ENCODE measurements around the gene ACTN3. TPM values are rescaled to one million over a fixed set of nuclear protein-coding genes. Genes with fewer than 3 reads are reported as not detected.
"Not testable (repeated sequence)": the region's sequence is repeated elsewhere in the genome, so short reads cannot be mapped to it uniquely, and the experiment has no call there.

Gene ACTN3
- polyA plus RNA-seq, 4 donors = 0.40 to 0.67 (median 0.50) TPM

DNA sequence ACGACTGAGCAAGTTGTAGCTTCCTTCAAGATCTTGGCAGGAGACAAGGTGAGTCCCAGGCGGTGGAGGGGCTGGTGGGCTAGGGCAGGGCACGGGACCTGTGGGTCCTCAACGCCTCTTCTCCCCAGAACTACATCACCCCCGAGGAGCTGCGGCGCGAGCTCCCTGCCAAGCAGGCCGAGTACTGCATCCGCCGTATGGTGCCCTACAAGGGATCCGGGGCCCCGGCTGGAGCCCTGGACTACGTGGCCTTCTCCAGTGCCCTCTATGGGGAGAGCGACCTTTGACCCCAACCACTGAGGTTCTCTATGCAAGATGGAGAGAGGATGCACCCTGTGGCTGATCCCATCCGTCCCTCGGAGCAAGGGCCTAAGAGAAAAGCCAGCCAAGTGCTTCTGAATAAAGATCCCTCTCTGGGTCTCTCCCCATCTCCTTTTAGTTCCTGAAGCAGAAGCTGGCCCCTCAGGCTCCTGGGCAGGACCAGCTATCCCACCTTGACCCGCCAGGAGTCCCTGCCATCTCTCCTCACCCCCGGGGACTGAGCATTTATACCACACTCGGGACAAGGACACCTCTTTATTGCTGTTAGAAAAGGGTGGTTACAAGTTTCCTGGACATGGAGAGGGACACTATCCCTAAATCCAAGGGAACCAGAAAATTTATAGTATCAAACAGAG, 16.3 kb downstream of the ACTN3 start:
- no peak for DNase-seq (ENCODE audit: low read depth in 4 of 4, low spot score in 3 of 4)

DNA sequence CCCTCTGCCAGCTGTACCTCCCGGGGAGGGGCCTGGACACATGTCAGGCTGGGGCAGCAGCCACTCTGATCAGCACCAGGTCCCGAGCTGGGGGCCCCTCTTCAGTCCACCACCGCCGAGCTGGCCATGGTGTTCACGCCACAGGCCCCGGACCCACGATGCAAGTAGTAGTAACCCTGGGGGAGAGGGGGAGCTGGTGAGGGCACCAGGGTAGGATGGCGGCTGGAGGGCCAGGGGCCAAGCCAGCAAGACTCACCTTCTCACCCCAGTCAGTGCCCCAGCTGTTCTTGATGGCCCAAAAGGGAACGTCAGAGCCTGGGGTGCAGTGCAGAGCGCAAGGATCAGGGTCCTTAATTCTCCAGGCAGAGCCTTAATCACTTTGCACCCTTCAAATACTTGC, 17.1 kb downstream of the ACTN3 start:
- DNase-seq (ENCODE audit: low read depth in 4 of 4, low spot score in 3 of 4) = no peak

DNA sequence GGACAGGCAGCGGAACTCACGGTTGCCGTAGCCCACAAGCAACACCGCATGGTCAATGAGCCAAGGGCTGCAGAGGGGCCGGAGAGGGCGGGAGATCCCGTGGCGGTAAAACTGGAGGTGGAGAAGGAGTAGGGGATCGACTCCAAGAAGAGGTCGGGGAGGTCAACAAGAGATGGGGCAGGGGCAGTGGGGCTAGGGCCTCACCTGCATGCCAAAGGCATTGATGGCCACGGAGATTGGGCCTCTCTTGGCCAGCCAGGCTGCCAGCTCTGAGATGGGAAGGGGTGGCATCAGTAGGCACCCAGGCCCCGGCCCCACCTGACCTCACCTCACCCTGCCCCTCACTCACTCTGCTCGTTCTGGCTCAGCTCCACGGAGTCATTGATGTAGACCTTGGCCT, 17.8 kb downstream of the ACTN3 start:
- no peak for DNase-seq (ENCODE audit: low read depth in 4 of 4, low spot score in 3 of 4)

DNA sequence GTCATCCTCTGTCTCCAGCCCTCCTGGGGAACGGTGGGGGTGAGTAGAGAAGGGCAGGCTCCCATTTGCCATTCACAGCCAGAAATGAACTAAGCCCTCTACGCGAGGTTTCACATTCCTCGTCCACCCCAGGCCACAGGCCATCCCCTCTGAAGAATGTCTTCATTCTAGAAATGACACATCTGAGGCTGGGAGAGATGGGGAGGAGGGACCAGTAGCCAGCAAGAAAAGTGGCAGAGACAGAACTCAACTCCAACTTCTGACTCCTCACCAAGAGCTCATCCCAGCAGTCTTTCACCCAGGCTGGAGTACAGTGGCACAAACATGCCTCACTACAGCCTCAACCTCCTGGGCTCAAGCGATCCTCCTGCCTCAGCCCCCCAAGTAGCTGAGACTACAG, 18.3 kb downstream of the ACTN3 start:
- no peak for DNase-seq (ENCODE audit: low read depth in 4 of 4, low spot score in 3 of 4)

DNA sequence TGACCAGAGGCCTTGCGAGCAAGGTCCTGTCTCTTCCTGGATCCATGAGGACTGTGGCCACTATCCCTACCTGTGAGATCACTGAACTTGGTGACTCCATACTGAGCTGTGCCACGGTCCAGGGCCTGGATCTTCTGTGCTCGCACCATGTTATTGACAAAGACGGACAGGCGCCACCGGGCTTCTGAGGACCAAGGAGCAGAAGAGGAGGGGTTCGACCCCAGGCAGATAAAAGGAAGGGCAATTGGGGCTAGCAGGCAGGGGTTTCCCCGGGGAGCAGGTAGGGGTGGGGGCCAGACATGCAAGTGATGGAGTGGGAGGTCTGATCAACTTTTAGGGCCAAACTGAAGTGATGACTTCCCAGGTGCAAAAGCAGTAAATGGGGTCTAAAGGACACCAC, 19.5 kb downstream of the ACTN3 start:
- no peak for DNase-seq (ENCODE audit: low read depth in 4 of 4, low spot score in 3 of 4)

DNA sequence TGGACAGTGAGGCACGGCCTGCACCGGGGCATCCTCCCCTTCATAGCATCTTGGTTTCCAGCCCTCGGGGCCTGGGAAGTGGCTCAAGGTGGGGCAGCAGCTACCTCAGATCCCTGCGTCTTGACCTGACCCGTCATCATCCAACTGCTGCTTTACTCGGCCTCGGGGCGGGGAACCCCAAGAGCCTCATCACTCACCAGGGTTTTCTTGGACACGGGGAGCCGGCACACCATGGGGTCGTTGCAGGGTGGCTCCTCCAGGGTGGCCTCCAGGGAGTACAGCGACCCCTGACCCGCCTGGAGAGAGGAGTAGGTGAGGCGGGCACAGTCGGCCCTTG, 21.1 kb downstream of the ACTN3 start:
- no peak for DNase-seq (ENCODE audit: low read depth in 4 of 4, low spot score in 3 of 4)

DNA sequence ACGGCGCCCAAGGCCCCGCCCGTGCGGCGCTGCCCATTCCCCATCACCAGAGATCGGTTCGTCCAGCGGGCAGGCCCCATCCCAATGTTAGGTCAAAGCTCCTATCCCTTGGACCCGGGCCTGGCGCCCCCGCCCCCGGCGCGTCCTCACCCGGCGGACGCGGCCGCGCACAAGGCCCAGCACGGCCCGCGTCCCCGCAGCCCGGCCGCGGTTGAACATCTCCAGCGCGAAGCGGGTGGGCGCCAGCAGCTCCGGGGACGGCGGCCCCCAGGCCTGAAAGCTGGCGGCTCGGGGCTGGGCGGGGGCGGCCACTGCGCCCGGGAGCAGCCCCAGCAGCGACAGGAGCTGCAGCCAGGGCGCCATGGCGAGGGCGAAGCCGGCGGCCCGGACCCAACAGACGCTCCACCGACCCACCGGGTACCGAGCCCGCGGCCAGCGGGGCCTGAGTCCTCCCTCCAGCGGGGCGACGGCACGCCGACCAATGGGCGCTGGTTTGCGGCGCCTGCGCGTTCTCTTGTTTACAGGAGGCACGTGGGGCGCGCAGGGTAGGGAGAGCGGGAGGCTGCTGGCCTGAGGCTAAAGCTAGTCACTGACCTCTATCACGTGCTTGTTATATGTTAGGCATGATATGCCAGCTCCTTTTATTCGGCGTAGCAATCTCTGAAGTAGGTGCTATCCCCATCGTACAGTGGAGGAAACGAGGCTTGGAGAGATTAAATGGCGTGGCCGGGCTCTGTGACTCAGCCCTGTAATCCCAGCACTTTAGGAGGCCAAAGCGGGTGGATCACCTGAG, 21.6 kb downstream of the ACTN3 start, which contains the start of gene CTSF:
CTSF (minus strand) TSS at position 483 of the 793 bp plus-strand sequence; CDS start at position 363, 120 bp downstream.
- DNase-seq (ENCODE audit: low read depth in 4 of 4, low spot score in 3 of 4) = peak in 3 of 4 donors; percentile 38 to 64 (median 50)

DNA sequence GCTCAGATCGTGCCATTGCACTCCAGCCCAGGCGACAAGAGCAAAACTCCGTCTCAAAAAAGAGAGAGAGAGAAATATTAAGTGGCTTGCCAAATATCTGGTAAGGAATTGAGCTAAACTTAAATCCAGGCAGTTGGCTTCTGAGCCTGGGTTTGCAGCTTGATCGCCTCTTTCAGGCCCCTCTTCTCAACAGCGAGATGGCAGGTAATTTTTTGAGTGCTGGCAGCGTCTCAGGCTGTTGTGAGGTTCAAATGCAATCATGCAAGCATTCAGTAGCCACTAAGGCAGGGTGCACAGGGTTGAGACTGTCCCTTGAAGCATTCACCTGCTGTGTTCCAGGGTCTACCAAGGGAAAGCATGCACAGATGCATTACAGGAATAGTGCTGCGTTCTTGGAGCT, 22.4 kb downstream of the ACTN3 start:
- DNase-seq (ENCODE audit: low read depth in 4 of 4, low spot score in 3 of 4) = no peak

DNA sequence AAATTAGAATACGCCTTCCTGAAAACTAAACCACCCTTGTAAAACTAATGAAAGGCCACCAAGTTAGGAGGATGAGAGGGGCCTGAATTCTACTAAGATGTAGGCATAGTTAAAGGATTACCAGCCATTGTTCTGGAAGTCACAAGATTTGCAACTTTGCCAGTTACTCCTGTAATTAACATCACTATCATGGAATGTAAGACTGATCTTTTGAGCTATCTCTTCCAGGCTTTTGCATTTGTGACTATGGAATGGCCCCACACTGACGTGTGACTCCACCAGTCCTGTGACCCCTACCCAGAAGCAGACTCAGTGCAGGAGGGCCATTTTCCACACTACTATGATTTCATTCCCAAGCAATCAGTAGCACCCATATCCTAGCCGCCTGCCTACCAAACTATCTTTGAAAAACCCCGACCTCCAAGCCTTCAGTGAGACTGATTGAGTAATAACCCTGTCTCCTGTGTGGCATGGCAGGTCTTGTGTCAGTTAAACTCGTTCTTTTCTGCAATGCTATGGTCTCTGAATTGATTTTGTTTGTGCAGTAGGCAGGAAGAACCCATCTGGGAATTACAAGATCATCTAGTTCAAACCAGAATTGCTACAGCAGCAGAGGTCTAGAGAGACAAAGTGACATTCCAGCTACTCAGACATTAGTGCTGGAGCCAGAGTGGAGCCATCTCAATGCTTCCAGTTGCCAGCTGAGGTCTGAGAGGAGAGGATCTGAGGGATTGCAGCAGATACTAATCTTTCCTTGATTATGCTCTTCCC, 23.6 kb downstream of the ACTN3 start:
- no peak for DNase-seq (ENCODE audit: low read depth in 4 of 4, low spot score in 3 of 4)

DNA sequence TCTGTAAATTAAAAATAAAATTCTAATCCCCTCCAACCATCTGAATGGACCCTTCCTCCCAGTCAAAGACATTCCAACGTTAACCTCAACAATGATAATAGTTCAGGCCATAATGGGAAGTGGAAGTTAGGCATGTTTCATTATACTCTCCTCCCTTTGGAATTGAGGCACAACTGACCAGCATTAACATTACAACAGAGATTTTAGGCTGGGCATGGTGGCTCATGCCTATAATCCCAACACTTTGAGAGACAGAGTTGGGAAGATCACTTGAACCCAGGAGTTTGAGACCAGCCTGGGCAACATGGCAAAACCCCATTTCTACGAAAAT, 24.1 kb downstream of the ACTN3 start:
- no peak for DNase-seq (ENCODE audit: low read depth in 4 of 4, low spot score in 3 of 4)

DNA sequence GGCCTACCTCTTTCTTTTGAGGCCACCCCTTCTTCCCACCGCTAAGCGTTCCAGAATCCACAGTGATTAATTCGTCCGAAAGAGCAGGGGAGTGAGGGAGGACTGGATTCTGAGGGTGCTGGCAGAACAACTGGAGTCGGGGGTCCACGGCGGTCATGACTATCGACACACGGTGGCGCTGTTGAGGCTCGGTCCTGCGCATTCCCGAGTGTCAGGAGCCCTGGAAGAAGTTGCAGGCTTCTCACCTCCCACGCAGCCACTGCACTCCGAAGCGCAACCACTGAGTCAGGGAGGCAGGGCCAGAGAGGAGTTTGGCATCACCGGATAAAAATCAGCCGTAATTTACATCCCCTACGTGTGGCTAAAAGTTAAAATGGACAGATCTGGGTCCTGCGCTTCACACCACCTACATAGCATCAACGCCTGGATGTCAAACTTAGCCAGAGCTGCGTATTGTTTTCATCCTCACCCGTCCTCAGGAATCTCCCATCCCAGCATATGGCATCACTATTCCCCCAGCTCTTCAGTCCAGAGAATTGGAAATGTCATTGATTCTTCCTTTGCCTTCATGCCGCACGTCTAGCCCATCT, 32.4 kb downstream of the ACTN3 start:
- DNase-seq (ENCODE audit: low read depth in 4 of 4, low spot score in 3 of 4) = peak in 3 of 4 donors; percentile 59 to 70 (median 67)

DNA sequence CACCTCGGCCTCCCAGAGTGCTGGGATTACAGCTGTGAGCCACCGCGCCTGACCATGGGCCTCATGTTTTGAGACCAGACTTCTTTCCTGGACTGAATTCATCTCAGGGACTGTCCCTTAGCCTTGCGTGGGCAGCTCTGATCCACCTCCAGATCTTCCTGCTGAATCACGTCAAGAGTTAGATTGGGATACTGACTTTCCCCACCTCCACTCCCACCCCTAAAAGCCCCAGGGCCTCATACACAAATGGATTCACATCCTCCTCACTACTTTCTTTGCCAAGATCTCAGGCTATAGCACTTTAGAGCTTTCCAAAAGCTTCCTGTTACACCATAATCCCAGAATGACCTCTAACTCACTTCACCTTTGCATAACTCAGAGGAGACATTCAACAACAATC, 34.1 kb downstream of the ACTN3 start:
- DNase-seq (ENCODE audit: low read depth in 4 of 4, low spot score in 3 of 4) = no peak

DNA sequence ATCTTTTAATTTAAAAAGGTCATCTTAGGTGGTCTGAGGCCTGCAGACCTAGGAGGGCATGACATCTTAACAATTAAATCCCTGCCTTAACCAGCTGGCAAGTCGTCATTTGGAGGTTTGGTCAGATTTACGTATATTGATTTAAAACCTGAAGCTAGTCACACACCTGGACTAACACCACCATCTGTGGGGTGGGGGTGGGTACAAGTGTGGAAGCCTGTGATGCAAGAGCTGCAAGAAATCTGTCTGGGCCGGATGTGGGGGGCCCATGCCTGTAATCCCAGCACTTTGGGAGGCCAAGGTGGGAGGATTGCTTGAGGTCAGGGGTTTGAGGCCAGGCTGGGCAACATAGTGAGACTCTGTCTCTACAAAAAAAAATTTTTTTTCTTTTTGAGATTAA, 34.6 kb downstream of the ACTN3 start:
- no peak for DNase-seq (ENCODE audit: low read depth in 4 of 4, low spot score in 3 of 4)

DNA sequence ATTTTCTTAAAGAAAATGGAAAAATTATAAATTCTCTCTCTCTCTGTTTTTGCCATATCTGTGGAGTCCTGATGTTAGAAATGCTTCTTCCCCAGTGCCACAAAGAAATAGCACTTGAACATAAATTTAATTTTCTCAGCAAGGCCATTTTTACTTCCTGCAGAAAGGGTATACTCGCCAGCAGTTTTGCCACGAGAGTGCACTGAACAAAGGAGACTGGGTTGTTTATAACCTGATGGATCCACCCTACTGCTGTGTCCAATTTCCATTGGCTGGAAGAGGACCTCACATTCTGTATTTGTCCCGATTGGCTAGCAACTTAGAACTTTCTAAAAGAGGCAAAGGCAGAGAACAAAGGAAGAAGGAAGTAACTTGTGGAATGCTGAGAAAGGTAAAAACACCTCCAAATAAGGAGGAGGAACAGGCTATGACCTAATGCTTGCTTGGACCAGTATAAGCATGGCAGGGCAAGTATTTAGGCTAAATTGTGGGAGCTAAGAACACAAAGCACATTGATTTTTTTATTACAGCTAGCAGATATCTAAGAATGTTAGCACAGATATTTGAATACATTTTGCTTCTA, 36.0 kb downstream of the ACTN3 start:
- not testable (repeated sequence) for DNase-seq (ENCODE audit: low read depth in 4 of 4, low spot score in 3 of 4)

DNA sequence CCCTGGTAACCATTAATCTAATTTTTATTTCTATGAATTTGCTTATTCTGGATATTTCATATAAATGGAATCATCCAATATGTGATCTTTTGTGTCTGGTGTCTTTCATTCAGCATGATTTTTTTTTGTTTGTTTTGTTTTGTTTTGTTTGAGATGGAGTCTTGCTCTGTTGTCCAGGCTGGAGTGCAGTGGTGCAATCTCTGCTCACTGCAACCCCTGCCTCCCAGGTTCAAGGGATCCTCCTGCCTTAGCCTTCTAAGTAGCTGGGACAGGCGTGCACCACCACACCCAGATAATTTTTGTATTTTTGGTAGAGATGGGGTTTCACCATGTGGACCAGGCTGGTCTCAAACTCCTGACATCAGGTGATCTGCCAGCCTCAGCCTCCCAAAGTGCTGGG, 38.7 kb downstream of the ACTN3 start:
- DNase-seq (ENCODE audit: low read depth in 4 of 4, low spot score in 3 of 4) = not testable (repeated sequence)

DNA sequence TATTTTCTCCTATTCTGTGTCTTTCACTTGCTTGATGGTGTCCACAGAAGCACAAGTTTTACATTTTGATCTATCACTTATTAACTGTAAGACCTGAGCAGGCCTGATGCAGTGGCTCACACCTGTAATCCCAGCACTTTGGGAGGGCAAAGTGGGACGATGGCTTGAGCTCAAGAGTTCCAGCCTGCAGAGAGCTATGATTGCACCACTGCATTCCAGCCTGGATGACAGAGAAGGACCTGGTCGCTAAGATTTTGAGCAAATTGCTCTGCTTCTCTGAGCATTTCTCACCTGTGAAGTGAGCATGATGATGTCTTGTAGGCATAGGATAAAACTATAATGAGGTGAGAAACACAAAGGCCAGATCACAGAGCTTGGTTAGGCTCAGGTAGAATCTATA, 39.4 kb downstream of the ACTN3 start:
- DNase-seq (ENCODE audit: low read depth in 4 of 4, low spot score in 3 of 4) = no peak

DNA sequence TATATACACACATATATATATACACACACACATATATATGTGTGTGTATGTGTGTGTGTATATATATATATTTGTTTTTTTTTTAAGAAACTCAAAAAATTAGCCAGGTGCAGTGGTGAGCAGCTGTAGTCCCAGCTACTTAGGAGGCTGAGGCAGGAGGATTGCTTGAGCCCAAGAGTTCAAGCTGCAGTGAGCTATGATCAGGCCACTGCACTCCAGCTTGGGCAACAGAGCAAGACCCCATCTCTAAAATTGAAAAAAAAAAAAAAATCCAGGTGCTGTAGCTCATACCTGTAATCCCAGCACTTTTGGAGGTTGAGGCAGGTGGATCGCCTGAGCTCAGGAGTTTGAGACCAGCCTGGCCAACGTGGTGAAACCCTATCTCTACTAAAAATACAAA, 42.6 kb downstream of the ACTN3 start:
- DNase-seq (ENCODE audit: low read depth in 4 of 4, low spot score in 3 of 4) = not testable (repeated sequence)

DNA sequence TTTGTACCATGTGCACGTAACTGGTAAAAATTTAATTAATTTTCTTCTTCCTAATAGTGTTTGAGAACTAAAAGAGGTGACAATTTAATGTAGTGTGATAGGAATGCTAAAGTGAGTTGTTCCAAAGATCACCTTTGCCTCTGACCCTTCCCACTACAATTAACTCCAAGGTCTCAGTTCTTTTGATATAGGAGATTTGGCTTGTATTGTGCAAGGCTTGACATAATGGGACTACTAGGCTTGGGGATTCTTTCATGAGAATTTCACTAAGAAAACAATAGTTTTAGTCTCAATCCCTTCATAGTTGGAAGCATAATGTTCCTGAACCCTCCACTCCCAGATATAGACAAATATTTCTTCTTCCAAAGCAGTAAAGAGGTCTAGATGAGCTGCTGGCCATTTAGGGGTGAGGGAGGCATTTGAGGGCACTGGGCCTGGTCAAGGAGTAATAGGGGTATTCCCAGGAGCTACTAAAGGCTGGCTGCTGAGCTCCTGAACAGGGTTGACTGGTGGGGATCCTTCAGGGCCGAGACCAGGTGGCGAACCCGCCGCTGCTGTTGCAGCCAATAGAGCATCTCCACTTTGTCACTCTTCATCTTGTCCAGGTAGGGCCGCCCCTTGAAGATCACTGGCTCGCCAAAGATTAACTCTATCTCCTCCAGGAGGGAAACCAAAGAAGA, 43.4 kb downstream of the ACTN3 start:
- no peak for DNase-seq (ENCODE audit: low read depth in 4 of 4, low spot score in 3 of 4)

DNA sequence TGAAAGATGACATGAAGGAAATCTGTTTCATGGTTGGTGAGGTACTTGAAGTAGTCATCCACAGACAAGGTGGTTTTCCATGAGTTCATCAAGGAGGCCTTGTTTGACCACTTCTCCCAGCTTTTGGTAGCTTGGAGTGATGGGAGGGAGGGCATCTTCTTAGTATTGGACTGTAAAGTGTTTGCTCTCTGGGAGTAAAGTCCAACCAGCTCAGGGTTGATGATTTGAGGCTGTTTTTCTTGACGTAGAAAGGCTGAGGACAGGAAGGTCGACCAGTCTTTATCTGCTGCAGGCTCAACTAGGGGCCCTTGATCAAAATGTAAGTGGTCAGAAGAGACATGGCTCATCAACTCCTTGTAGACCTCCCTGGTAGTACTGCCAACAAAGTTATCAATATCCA, 44.5 kb downstream of the ACTN3 start:
- DNase-seq (ENCODE audit: low read depth in 4 of 4, low spot score in 3 of 4) = no peak

Measured in right renal pelvis (tissue), 4 donors.